ENCODE data around the gene TP63.

- no peak for TF ChIP-seq CTCF (IDR thresholded peaks at IDR 0.05)
- no peak for TF ChIP-seq POLR2A (IDR thresholded peaks at IDR 0.05)
These were observed at the start of gene TP63 for GRCh38 chr3:189631373-189631408.

Measured in body of pancreas (tissue), 4 donors.